ENCODE results near the gene TRMT10C.
"Not testable (repeated sequence)": the region's sequence is repeated elsewhere in the genome, so short reads cannot be mapped to it uniquely, and the experiment has no call there.

Gene TRMT10C

DNA sequence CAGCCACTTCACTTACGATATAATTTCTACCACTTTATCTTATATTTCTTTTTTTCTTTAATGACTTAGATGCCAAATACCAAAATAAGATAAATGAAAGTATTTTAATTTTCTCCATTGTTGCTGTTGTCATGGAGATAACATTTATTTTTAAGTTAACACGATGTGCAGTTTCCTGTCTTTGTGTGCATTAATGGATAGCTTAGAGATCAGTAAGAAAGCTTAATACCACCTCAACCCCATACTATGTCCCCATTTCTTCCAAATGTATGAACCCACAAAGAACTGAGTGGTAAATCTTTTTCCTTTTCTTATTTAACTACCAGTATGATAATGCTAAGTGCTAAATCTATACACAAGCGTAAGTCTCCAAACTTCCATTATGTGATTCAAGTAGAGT, 29.4 kb downstream of the TRMT10C start:
- DNase-seq (ENCODE audit: low read depth, low spot score), result no peak
- TF ChIP-seq, protein P1, sequence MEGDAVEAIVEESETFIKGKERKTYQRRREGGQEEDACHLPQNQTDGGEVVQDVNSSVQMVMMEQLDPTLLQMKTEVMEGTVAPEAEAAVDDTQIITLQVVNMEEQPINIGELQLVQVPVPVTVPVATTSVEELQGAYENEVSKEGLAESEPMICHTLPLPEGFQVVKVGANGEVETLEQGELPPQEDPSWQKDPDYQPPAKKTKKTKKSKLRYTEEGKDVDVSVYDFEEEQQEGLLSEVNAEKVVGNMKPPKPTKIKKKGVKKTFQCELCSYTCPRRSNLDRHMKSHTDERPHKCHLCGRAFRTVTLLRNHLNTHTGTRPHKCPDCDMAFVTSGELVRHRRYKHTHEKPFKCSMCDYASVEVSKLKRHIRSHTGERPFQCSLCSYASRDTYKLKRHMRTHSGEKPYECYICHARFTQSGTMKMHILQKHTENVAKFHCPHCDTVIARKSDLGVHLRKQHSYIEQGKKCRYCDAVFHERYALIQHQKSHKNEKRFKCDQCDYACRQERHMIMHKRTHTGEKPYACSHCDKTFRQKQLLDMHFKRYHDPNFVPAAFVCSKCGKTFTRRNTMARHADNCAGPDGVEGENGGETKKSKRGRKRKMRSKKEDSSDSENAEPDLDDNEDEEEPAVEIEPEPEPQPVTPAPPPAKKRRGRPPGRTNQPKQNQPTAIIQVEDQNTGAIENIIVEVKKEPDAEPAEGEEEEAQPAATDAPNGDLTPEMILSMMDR (IDR thresholded peaks at IDR 0.05; ENCODE audit: insufficient read depth, low read length, missing control alignments), result no peak
- ChIA-PET CTCF (interaction anchor here (1.2 to 3.1 kb wide), 2 partner anchors 17 to 47 kb away, joined by 3 to 18 read pairs; partner anchors contain the start of gene PCNP), POLR2A (no interaction called here)
- H3K4me3 ChIP-seq (ENCODE audit: low read depth, low read length), result no peak overlapping the region

DNA sequence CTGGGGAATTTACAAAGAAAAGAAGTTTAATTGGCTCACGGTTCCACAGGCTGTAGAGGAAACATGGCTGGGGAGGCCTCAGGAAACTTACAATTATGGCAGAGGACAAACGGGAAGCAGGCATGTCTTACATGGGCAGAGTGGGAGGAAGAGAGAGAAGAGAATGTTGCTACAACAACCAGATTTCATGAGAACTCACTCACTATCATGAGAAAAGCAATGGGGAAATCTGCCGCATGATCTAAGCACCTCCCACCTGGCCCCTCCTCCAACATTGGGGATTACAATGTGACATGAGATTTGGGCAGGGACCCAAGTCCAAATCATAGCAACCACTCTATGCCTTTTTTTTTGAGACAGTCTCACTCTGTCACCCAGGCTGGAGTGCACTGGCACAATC, 41.1 kb downstream of the TRMT10C start:
- CTCF ChIA-PET, result no interaction called here
- no peak for DNase-seq (ENCODE audit: low read depth, low spot score)
- no peak overlapping the region for H3K4me3 ChIP-seq (ENCODE audit: low read depth, low read length)
- TF ChIP-seq, protein P1 (IDR thresholded peaks at IDR 0.05; ENCODE audit: insufficient read depth, low read length, missing control alignments), result no peak
- POLR2A ChIA-PET, result no interaction called here

DNA sequence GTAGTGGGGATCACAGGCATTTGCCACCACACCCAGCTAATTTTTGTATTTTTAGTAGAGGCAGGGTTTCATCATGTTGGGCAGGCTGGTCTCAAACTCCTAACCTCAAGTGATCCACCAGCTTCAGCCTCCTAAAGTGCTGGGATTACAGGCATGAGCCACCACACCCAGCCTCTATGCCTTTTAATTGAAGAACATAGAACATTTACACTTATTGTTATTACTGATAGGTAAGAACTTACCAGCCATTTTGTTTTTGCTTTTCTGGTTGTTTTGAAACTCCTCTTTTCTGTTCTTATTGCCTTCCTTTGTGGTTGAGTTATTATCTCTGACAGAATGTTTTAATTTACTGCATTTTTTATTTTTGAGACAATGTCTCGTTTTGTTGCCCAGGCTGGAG, 41.5 kb downstream of the TRMT10C start:
- ChIA-PET POLR2A (no interaction called here), CTCF (no interaction called here)
- TF ChIP-seq, protein P1 (IDR thresholded peaks at IDR 0.05; ENCODE audit: insufficient read depth, low read length, missing control alignments), result no peak
- H3K4me3 ChIP-seq (ENCODE audit: low read depth, low read length), result no peak overlapping the region
- no peak for DNase-seq (ENCODE audit: low read depth, low spot score)

DNA sequence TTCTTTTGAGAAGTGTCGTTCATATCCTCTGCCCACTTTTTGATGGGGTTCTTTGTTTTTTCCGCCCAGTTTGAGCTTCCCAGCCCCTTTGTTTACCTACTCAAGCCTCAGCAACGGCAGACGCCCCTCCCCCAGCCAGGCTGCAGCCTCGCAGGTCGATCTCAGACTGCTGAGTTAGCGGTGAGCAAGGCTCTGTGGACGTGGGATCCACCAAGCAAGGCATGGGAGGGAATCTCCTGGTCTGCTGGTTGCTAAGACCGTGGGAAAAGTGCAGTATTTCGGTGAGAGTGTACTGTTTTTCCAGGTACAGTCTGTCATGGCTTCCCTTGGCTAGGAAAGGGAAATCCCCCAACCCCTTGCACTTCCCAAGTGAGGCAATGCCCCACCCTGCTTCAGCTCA, 43.7 kb downstream of the TRMT10C start:
- CTCF ChIA-PET; POLR2A ChIA-PET; DNase-seq (ENCODE audit: low read depth, low spot score); H3K4me3 ChIP-seq (ENCODE audit: low read depth, low read length): not testable (repeated sequence)

DNA sequence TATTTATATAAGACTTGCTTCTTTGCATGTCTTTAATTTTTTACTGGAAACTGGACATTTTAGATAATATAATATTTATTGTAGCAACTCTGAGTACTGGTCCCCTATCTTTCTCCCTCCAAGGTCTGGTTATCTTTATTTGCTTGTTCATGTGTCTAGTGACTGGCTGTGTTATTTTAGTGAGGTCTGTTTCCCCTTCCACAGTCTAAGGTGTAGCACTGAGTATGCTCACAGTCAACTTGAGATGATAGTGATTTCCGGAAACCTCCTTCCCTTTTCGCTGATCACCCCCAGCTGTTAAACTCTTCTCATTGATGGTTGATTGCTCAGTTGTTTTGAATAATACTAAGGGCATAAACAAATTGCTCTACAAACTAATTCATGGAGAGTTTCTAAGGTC, 49.4 kb downstream of the TRMT10C start:
- POLR2A ChIA-PET, result interaction anchor here (0.6 kb wide), 1 partner anchor 165 kb away, joined by 3 read pairs; no protein-coding TSS in a partner anchor
- CTCF ChIA-PET, result no interaction called here
- DNase-seq (ENCODE audit: low read depth, low spot score), result no peak
- H3K4me3 ChIP-seq (ENCODE audit: low read depth, low read length), result no peak overlapping the region
- TF ChIP-seq, protein P1 (IDR thresholded peaks at IDR 0.05; ENCODE audit: insufficient read depth, low read length, missing control alignments), result no peak

DNA sequence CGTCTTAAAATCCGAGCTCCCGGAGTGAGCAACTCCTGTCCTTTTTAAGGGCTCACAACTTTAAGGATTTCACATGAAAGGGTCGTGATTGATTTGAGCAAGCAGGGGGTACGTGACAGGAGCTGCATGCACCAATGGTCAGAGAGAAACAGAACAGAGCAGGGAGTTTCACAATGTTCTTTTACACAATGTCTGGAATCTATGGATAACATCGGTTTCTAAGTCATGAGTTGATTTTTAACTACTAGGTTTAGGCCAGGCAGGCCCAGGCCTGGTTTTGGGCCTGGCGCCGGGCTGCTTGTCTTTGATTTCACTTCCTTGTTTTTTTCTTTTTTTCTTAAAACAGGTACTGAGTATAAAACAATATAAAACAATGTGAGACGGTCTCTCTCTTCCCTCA, 51.3 kb downstream of the TRMT10C start:
- CTCF ChIA-PET, result interaction anchor here (0.8 kb wide), 1 partner anchor 23 kb away, joined by 4 read pairs; no protein-coding TSS in a partner anchor
- H3K4me3 ChIP-seq (ENCODE audit: low read depth, low read length); DNase-seq (ENCODE audit: low read depth, low spot score): not testable (repeated sequence)
- POLR2A ChIA-PET, result interaction anchor here (0.6 kb wide), 1 partner anchor 283 kb away, joined by 3 read pairs; no protein-coding TSS in a partner anchor

DNA sequence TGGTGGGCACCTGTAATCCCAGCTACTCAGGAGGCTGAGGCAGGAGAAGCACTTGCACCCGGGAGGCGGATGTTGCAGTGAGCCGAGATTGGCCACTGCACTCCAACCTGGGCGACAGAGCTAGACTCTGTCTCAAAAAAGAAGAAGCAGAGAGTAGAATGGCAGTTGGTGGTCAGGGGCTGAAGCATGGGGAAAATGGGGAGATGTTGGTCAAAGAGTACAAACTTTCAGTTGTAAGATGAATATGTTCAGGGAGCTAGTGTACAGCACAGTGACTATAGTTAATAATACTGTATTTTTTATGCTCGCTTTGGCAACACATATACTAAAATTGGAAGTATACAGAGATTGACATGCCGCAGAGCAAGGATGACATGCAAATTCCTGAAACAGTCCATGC, 53.9 kb downstream of the TRMT10C start:
- TF ChIP-seq, protein P1 (IDR thresholded peaks at IDR 0.05; ENCODE audit: insufficient read depth, low read length, missing control alignments), result no peak
- CTCF ChIA-PET, result no interaction called here
- H3K4me3 ChIP-seq (ENCODE audit: low read depth, low read length), result no peak overlapping the region
- POLR2A ChIA-PET, result no interaction called here
- no peak for DNase-seq (ENCODE audit: low read depth, low spot score)
